ENCODE data around the gene OSBPL2.
A peak's percentile ranks its signal among the peaks of the same experiment; 100 is the strongest.

The OSBPL2 gene

GRCh38 chr20:62258499-62259293, 20.4 kb downstream of the OSBPL2 start:
- TF ChIP-seq CTCF (IDR thresholded peaks at IDR 0.05; ENCODE audit: insufficient read depth, low read depth, low read length, missing control alignments), result no peak
- no peak overlapping the region for H3K4me3 ChIP-seq (ENCODE audit: low read depth, low read length)

GRCh38 chr20:62259294-62259565, 20.9 kb downstream of the OSBPL2 start:
- no peak for TF ChIP-seq CTCF (IDR thresholded peaks at IDR 0.05; ENCODE audit: insufficient read depth, low read depth, low read length, missing control alignments)
- no peak overlapping the region for H3K4me3 ChIP-seq (ENCODE audit: low read depth, low read length)
- DNase-seq (ENCODE audit: low read depth), result no peak

More at GRCh38 chr20:62258499-62259293, 20.4 kb downstream of the OSBPL2 start:
- no peak for DNase-seq (ENCODE audit: low read depth)

- TF ChIP-seq CTCF (IDR thresholded peaks at IDR 0.05; ENCODE audit: insufficient read depth, low read depth, low read length, missing control alignments), result no peak
- no peak for DNase-seq (ENCODE audit: low read depth)
- H3K4me3 ChIP-seq (ENCODE audit: low read depth, low read length), result no peak overlapping the region
These were observed 23.7 kb downstream of the OSBPL2 start for GRCh38 chr20:62262064-62262463.

GRCh38 chr20:62263396-62263795, 25.1 kb downstream of the OSBPL2 start:
- no peak for TF ChIP-seq CTCF (IDR thresholded peaks at IDR 0.05; ENCODE audit: insufficient read depth, low read depth, low read length, missing control alignments)
- no peak overlapping the region for H3K4me3 ChIP-seq (ENCODE audit: low read depth, low read length)
- no peak for DNase-seq (ENCODE audit: low read depth)

GRCh38 chr20:62265365-62265764, 27.0 kb downstream of the OSBPL2 start:
- no peak for TF ChIP-seq CTCF (IDR thresholded peaks at IDR 0.05; ENCODE audit: insufficient read depth, low read depth, low read length, missing control alignments)
- no peak for DNase-seq (ENCODE audit: low read depth)

GRCh38 chr20:62266340-62266739, 28.0 kb downstream of the OSBPL2 start:
- no peak for TF ChIP-seq CTCF (IDR thresholded peaks at IDR 0.05; ENCODE audit: insufficient read depth, low read depth, low read length, missing control alignments)
- DNase-seq (ENCODE audit: low read depth), result peak; percentile 12

More at GRCh38 chr20:62265365-62265764, 27.0 kb downstream of the OSBPL2 start:
- no peak overlapping the region for H3K4me3 ChIP-seq (ENCODE audit: low read depth, low read length)

GRCh38 chr20:62266851-62267250, 28.5 kb downstream of the OSBPL2 start:
- TF ChIP-seq CTCF (IDR thresholded peaks at IDR 0.05; ENCODE audit: insufficient read depth, low read depth, low read length, missing control alignments), result no peak
- H3K4me3 ChIP-seq (ENCODE audit: low read depth, low read length), result no peak overlapping the region
- DNase-seq (ENCODE audit: low read depth), result no peak

More at GRCh38 chr20:62266340-62266739, 28.0 kb downstream of the OSBPL2 start:
- H3K4me3 ChIP-seq (ENCODE audit: low read depth, low read length), result no peak overlapping the region

Data from GM12865 (cell line).